Fibroblast of peridontal ligament (primary cell): Measurements from ENCODE around the gene LACTBL1.

Source experiments
- DNase-seq: peaks from one replicate; pipeline ENCODE4 v3.0.0-alpha.2; 2010; ENCODE audit errors: extremely low read depth

LACTBL1 gene

GRCh38 chr1:22944346-22945055 is 28.2 kb downstream of the LACTBL1 start:
- DNase-seq = no peak

DNA sequence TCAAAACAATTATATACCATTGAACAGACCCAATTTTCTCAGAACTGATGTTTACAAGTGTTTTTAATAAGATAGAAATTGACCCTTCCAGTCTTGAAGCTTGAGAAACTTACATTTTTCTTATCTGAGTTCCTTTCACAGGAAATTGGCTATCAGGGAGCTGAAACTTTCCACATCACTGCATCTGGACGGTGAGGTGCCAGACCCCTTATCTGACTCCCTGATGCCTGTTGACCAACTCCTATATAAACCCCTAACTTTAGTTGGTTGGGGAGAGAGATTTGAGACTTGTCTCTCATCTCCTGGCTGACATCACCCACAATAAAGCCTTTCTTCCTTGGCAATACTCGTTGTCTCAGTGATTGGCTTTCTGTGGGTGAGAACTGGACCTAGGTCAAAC is 31.4 kb downstream of the LACTBL1 start:
- no peak for DNase-seq

DNA sequence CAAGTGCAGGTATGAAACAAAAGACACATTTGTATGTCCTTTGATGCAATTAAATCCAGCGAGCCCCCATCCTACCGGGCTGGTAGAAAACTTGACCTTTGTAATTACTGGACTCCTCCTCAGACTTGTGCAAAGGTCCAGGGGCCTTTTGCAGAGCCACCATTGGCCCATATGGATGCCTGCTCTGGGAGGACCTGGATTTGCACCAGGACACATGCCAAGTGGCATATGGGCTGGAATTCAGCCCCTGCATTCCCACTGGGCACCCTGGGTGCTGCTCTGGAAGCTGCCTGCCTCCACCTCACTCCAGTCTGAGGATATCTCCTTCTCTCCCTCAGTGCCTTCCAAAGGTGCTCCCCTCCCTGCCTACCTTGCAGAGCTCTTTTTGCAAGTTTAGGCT is 36.0 kb downstream of the LACTBL1 start:
- DNase-seq = no peak

GRCh38 chr1:22935433-22935832 is 37.2 kb downstream of the LACTBL1 start:
- no peak for DNase-seq

DNA sequence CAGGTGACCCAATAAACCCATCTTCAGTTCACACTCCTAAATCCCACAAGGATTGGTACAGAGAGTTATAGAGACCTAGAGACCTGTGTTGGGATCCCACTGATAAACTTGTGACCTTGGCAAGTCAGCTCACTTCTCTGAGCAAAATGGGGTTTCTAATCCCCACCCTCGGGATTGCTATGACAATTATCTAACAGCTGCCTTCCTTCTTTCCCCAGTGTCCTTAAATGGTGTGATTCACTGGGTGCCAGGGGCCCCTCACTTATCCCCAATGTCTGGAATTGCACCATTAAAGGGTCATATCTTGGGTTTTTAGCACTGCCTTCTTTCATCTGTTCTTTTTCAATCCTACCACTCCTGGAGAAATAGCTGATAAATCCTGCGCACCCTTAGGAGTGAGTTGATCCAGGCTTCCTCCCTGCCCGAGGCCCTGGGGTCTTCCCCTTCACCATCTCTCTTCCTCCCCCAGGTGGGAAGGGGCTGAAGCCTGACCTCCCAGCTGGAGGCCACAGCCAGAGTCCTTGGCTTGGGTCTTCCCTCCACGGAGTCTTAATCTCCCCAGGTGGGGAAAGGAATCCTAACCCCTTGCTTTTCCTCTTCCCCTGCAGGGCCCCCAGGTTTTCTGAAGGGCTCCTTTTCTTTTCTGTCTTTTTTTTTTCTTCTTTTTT is 39.7 kb downstream of the LACTBL1 start:
- no peak for DNase-seq

- DNase-seq = peak; percentile 29
These were observed 42.3 kb downstream of the LACTBL1 start for GRCh38 chr1:22930240-22930912.

DNA sequence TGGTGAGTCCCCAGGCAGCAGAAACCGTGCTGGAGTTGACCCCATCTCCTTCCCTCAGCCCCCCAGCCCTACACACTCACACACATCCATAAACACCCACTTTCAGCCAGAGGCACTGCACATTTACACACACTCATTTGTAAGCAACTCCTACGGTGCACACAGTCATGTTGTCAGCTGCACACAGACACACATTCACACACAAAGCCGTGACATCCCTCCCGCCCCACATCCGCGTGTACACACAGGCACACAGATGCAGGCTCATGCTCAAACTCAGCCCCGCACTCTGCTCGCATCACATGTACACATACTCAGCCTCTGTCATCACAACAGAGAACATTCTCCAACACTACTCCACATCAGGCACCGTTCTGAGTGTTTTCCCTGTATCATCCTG is 47.6 kb downstream of the LACTBL1 start:
- no peak for DNase-seq

GRCh38 chr1:22922640-22923039 is 50.0 kb downstream of the LACTBL1 start:
- DNase-seq = peak; percentile 5

- DNase-seq = no peak
These were observed 51.1 kb downstream of the LACTBL1 start for GRCh38 chr1:22921452-22922126.

GRCh38 chr1:22920734-22921451 is 51.8 kb downstream of the LACTBL1 start:
- no peak for DNase-seq

GRCh38 chr1:22920026-22920733 is 52.5 kb downstream of the LACTBL1 start:
- DNase-seq = no peak

DNA sequence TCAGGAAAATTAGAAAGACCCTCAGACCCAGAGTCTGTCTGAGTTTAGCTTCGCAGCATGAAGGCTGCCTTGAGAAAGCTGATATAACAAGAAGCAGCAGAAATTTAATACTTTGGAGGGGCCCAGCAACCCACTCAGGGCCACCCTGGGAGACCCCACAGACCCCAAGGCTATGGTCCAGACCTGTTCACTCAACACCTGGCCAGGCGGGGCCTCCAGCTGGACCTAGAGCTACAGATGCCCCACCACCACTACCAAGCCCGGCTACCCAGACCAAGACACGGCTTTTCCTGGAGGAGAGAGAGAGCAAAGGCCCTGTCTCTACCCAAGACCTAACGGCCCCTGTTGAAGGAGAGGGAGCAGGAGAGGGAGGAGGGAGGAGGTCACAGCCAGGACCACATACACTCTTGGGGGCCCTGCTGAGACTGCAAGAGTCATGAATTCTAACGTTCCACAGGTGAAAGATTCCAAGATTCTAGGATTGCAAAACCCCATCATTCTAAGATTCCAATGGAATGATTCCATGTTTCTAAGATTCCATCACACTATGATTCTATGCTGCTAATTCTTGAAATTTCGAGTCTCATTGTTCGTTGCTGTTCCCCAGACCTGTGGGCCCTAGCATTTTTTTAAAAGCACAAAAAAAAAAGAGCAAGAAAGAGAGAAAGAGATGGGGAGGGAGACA is 53.2 kb downstream of the LACTBL1 start:
- no peak for DNase-seq

- DNase-seq = no peak
These were observed 54.0 kb downstream of the LACTBL1 start for GRCh38 chr1:22918644-22919043.

DNA sequence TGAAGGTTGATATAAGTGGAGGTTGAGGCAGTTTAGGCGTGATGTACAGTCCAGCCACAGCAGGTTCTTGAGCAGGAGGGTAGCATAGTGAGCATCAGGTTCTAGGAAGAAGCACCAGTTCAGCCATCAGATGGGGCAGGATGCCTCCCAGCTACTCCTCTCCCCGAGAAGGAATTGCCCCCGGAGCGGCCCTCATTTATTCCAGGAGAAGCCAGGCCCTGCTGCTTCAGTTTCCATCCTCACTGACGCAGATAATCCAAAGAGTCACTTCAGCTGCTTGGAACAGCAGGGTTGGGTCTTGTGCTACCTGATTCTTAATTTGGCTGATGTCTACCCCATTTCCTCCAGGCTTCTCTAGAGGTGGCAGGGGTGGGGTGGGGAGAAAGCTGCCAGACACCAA is 54.7 kb downstream of the LACTBL1 start:
- DNase-seq = no peak

- no peak for DNase-seq
These were observed 56.2 kb downstream of the LACTBL1 start for GRCh38 chr1:22916471-22916820.

GRCh38 chr1:22915816-22916470 is 56.7 kb downstream of the LACTBL1 start:
- no peak for DNase-seq

- DNase-seq = no peak
These were observed 57.4 kb downstream of the LACTBL1 start for GRCh38 chr1:22915231-22915630.

- DNase-seq = no peak
These were observed 57.9 kb downstream of the LACTBL1 start for GRCh38 chr1:22914633-22915217.

- no peak for DNase-seq
These were observed 58.5 kb downstream of the LACTBL1 start for GRCh38 chr1:22914156-22914555.
